ENCODE data around the gene NFKBIZ. TPM values are rescaled to one million over a fixed set of nuclear protein-coding genes. Genes with fewer than 3 reads are reported as not detected.

Gene NFKBIZ
- total RNA-seq, 1 experiment from 2014 or later: 63.0 TPM

GRCh38 chr3:101854608-101855304 is 5.4 kb downstream of the NFKBIZ start:
- Histone ChIP-seq H3K79me2 (ENCODE audit: low read length) (peaks cover 51% of the 10 kb centered on the region), H3K9me2 (replicated peaks; ENCODE audit: low read length) (no peaks in the 10 kb centered on the region), H3K27ac (ENCODE audit: low read length) (no peak overlapping the region), H3K9me3 (ENCODE audit: low read length) (no peaks in the 10 kb centered on the region), H2AFZ (ENCODE audit: low read length) (no peak overlapping the region), H3K36me3 (ENCODE audit: low read depth, low read length) (peaks cover 94% of the 10 kb centered on the region), H3K9ac (ENCODE audit: low read length) (no peak overlapping the region), H3K4me1 (ENCODE audit: insufficient read depth, low read length) (peaks cover 10% of the 10 kb centered on the region; the same call in 1 of the 2 replicates), H3K4me2 (ENCODE audit: low read length) (peak overlapping the region; percentile 3; the same call in 1 of the 2 replicates), H3F3A (ENCODE audit: low read length, unreplicated experiment) (no peaks in the 10 kb centered on the region), H3K27me3 (ENCODE audit: low read length) (no peaks in the 10 kb centered on the region), H4K20me1 (ENCODE audit: low read length) (peaks cover 87% of the 10 kb centered on the region), H3K4me3 (ENCODE audit: low read length) (no peak overlapping the region)
- CTCF ChIA-PET: no interaction called here
- intact Hi-C loops (cut with micrococcal nuclease): loop anchor here (5.0 kb wide), 1 partner anchor 233 kb away; no protein-coding TSS in a partner anchor
- DNase-seq (no peak), ATAC-seq (peak; percentile 18)
- BruUV-seq (replicated peaks): no TSS peak
- POLR2A ChIA-PET (ENCODE audit: unreplicated experiment): interaction anchor here (0.5 to 0.6 kb wide), 3 partner anchors 70 to 324 kb away, joined by 3 to 4 read pairs (median 3); no protein-coding TSS in a partner anchor
- TF ChIP-seq EZH2 (IDR thresholded peaks at IDR 0.05; ENCODE audit: low read length, unreplicated experiment) (no peak), CTCF (conservative IDR thresholded peaks at IDR 0.05; ENCODE audit: low read depth, low read length) (no peak), EZH2phosphoT487 (IDR thresholded peaks at IDR 0.05; ENCODE audit: borderline replicate concordance, low read length) (no peak)

- no peak for TF ChIP-seq CTCF (conservative IDR thresholded peaks at IDR 0.05; ENCODE audit: low read depth, low read length)
- no peak for TF ChIP-seq EZH2phosphoT487 (IDR thresholded peaks at IDR 0.05; ENCODE audit: borderline replicate concordance, low read length)
- TF ChIP-seq EZH2 (IDR thresholded peaks at IDR 0.05; ENCODE audit: low read length, unreplicated experiment): no peak
- intact Hi-C loops (cut with micrococcal nuclease): no loop called here
- Histone ChIP-seq H3K36me3 (ENCODE audit: low read depth, low read length) (peaks cover 93% of the 10 kb centered on the region), H3K79me2 (ENCODE audit: low read length) (peaks cover 25% of the 10 kb centered on the region), H3F3A (ENCODE audit: low read length, unreplicated experiment) (no peaks in the 10 kb centered on the region), H3K9ac (ENCODE audit: low read length) (no peak overlapping the region), H4K20me1 (ENCODE audit: low read length) (peaks cover 65% of the 10 kb centered on the region), H3K9me2 (replicated peaks; ENCODE audit: low read length) (no peaks in the 10 kb centered on the region), H3K4me1 (ENCODE audit: insufficient read depth, low read length) (no peaks in the 10 kb centered on the region; the same call in 1 of the 2 replicates), H3K4me3 (ENCODE audit: low read length) (no peak overlapping the region), H3K9me3 (ENCODE audit: low read length) (no peaks in the 10 kb centered on the region), H2AFZ (ENCODE audit: low read length) (no peak overlapping the region), H3K27me3 (ENCODE audit: low read length) (no peaks in the 10 kb centered on the region), H3K4me2 (ENCODE audit: low read length) (no peak overlapping the region), H3K27ac (ENCODE audit: low read length) (no peak overlapping the region)
- ATAC-seq (no peak), DNase-seq (no peak)
- CTCF ChIA-PET: no interaction called here
- BruUV-seq (replicated peaks): no TSS peak
- POLR2A ChIA-PET (ENCODE audit: unreplicated experiment): interaction anchor here (0.6 kb wide), 1 partner anchor 299 kb away, joined by 14 read pairs; no protein-coding TSS in a partner anchor
Measured at GRCh38 chr3:101857301-101857741, 8.0 kb downstream of the NFKBIZ start.

Measured in PC-3 (cell line).